GM18907 (cell line): ENCODE measurements around the gene EPB41L2.
"Not testable (repeated sequence)": the region's sequence is repeated elsewhere in the genome, so short reads cannot be mapped to it uniquely, and the experiment has no call there.

ENCODE experiments used
- ATAC-seq: cut with Tn5 transposase; IDR thresholded peaks from one replicate; pipeline ENCODE4 v1.9.1; 2021; ENCODE audit warnings: mild to moderate bottlenecking, moderate library complexity; ENCODE audit not compliant: unreplicated experiment

The EPB41L2 gene

GRCh38 chr6:130922922-130923321 is 140.1 kb downstream of the EPB41L2 start:
- no peak for ATAC-seq

GRCh38 chr6:130920969-130921368 is 142.1 kb downstream of the EPB41L2 start:
- no peak for ATAC-seq

- ATAC-seq = no peak
Measured at GRCh38 chr6:130918171-130918570, 144.9 kb downstream of the EPB41L2 start.

- ATAC-seq = not testable (repeated sequence)
Measured at GRCh38 chr6:130915606-130916005, 147.4 kb downstream of the EPB41L2 start.

- ATAC-seq = peak; percentile 82
Measured at GRCh38 chr6:130913120-130913519, 149.9 kb downstream of the EPB41L2 start.

- ATAC-seq = no peak
Measured at GRCh38 chr6:130912434-130912833, 150.6 kb downstream of the EPB41L2 start.

- ATAC-seq = no peak
Measured at GRCh38 chr6:130908958-130909357, 154.1 kb downstream of the EPB41L2 start.

GRCh38 chr6:130908188-130908587 is 154.9 kb downstream of the EPB41L2 start:
- ATAC-seq = no peak

GRCh38 chr6:130907687-130908086 is 155.4 kb downstream of the EPB41L2 start:
- ATAC-seq = no peak

GRCh38 chr6:130906736-130907381 is 156.2 kb downstream of the EPB41L2 start:
- ATAC-seq = no peak

- ATAC-seq = no peak
Measured at GRCh38 chr6:130903602-130904001, 159.4 kb downstream of the EPB41L2 start.

- no peak for ATAC-seq
Measured at GRCh38 chr6:130903007-130903406, 160.0 kb downstream of the EPB41L2 start.

- ATAC-seq = no peak
Measured at GRCh38 chr6:130900913-130901312, 162.1 kb downstream of the EPB41L2 start.

GRCh38 chr6:130896249-130896648 is 166.8 kb downstream of the EPB41L2 start:
- no peak for ATAC-seq

GRCh38 chr6:130895516-130895915 is 167.5 kb downstream of the EPB41L2 start:
- no peak for ATAC-seq

- no peak for ATAC-seq
Measured at GRCh38 chr6:130893766-130894165, 169.3 kb downstream of the EPB41L2 start.

- ATAC-seq = no peak
Measured at GRCh38 chr6:130893277-130893676, 169.8 kb downstream of the EPB41L2 start.

GRCh38 chr6:130890521-130890971 is 172.5 kb downstream of the EPB41L2 start:
- no peak for ATAC-seq

GRCh38 chr6:130889423-130889822 is 173.6 kb downstream of the EPB41L2 start:
- ATAC-seq = no peak

- no peak for ATAC-seq
Measured at GRCh38 chr6:130888246-130888645, 174.8 kb downstream of the EPB41L2 start.

GRCh38 chr6:130886966-130887365 is 176.1 kb downstream of the EPB41L2 start:
- ATAC-seq = no peak

GRCh38 chr6:130885392-130886192 is 177.5 kb downstream of the EPB41L2 start:
- peak; percentile 94 for ATAC-seq
